ENCODE results near the gene ANKRD33B.

DNA sequence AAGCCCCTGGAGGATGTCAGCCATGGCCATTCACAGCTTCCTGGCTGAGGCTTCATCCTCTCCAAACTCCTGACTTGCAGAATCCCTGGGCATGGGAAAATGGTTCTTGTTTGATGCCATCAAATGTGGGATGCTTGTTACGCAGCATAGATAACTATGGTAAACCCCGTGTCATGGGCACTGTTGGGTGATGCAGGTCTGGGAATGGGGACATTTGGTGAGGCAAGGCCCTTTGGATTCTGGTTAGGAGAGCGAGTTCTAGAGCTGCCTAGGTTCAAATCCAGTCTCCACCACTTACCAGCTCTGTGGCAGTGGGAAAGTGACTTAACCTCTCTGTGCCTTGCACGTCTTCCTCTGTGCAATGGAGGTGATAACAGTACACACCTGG, 41.7 kb upstream of the ANKRD33B start:
- TF ChIP-seq POLR2A (IDR thresholded peaks at IDR 0.05; ENCODE audit: low read depth, low read length), result no peak
- TF ChIP-seq TAF1 (IDR thresholded peaks at IDR 0.05; ENCODE audit: borderline replicate concordance, low read depth, low read length), result no peak
